Stimulated activated CD8-positive, alpha-beta memory T cell treated with anti-CD3 and anti-CD28 coated beads, Interleukin-2, amount 100 ng/mL, for 48 hours (primary cell): ENCODE results near the gene SCN10A.
A peak's percentile ranks its signal among the peaks of the same experiment; 100 is the strongest.

Experiments used
- DNase-seq, 2 donors: peaks; one replicate each; pipeline ENCODE4 v3.0.0-alpha.2; 2020; ENCODE audit warnings: low read depth in 2 of 2

Gene SCN10A

GRCh38 chr3:38773528-38773927 lies 42.5 kb downstream of the SCN10A start:
- DNase-seq = no peak

GRCh38 chr3:38763569-38763968 lies 52.4 kb downstream of the SCN10A start:
- no peak for DNase-seq

- no peak for DNase-seq
These were observed 57.5 kb downstream of the SCN10A start for GRCh38 chr3:38758557-38758956.

GRCh38 chr3:38757721-38758120 lies 58.3 kb downstream of the SCN10A start:
- no peak for DNase-seq

GRCh38 chr3:38756892-38757291 lies 59.1 kb downstream of the SCN10A start:
- DNase-seq = no peak

GRCh38 chr3:38755130-38755529 lies 60.9 kb downstream of the SCN10A start:
- no peak for DNase-seq

GRCh38 chr3:38746641-38747040 lies 69.4 kb downstream of the SCN10A start:
- DNase-seq = no peak

- no peak for DNase-seq
These were observed 73.0 kb downstream of the SCN10A start for GRCh38 chr3:38743043-38743442.

- DNase-seq = no peak
These were observed 73.5 kb downstream of the SCN10A start for GRCh38 chr3:38742550-38742949.

- no peak for DNase-seq
These were observed 75.5 kb downstream of the SCN10A start for GRCh38 chr3:38740537-38740936.

- DNase-seq = no peak
These were observed 76.1 kb downstream of the SCN10A start for GRCh38 chr3:38739931-38740330.

GRCh38 chr3:38739396-38739689 lies 76.7 kb downstream of the SCN10A start:
- DNase-seq = no peak

- DNase-seq = peak; percentile 5 to 23
These were observed 77.2 kb downstream of the SCN10A start for GRCh38 chr3:38738630-38739395.

- DNase-seq = no peak
These were observed 84.5 kb downstream of the SCN10A start for GRCh38 chr3:38731522-38731921.

- DNase-seq = no peak
These were observed 85.7 kb downstream of the SCN10A start for GRCh38 chr3:38730281-38730680.

GRCh38 chr3:38728008-38728407 lies 88.0 kb downstream of the SCN10A start:
- no peak for DNase-seq

GRCh38 chr3:38726751-38727150 lies 89.3 kb downstream of the SCN10A start:
- DNase-seq = no peak

GRCh38 chr3:38725726-38726419 lies 90.1 kb downstream of the SCN10A start:
- no peak for DNase-seq

- no peak for DNase-seq
These were observed 91.7 kb downstream of the SCN10A start for GRCh38 chr3:38724392-38724736.

GRCh38 chr3:38723569-38724391 lies 92.2 kb downstream of the SCN10A start:
- DNase-seq = no peak

- DNase-seq = no peak
These were observed 93.0 kb downstream of the SCN10A start for GRCh38 chr3:38722781-38723568.

- no peak for DNase-seq
These were observed 94.7 kb downstream of the SCN10A start for GRCh38 chr3:38721207-38721772.
